GM12878 (cell line): ENCODE results near the gene GRM1. TPM values are rescaled to one million over a fixed set of nuclear protein-coding genes. Genes with fewer than 3 reads are reported as not detected.

ENCODE experiments used
- ATAC-seq: fragments of 200-7000 bp; cut with Tn5 transposase; 3 replicates; pipeline ENCODE4 v1.9.1; 2020; ENCODE audit warnings: mild to moderate bottlenecking, moderate library complexity
- BruUV-seq: library from RNA; stranded (reverse); fragments of 400-500 nt; replicated peaks from 2 replicates; lab custom pipeline; 2021; lab: Mats Ljungman, UMichigan
- CTCF ChIA-PET: fragments of 300-600 bp; sonication (Branson Sonifier 250); formaldehyde crosslinking; extraction: SDS; loops from one replicate; lab custom pipeline; 2021; ENCODE audit warnings: inconsistent platforms; lab: Yijun Ruan, JAX
- POLR2A ChIA-PET: fragments of 350-600 bp; formaldehyde crosslinking; extraction: SDS; loops from one replicate; lab custom pipeline; 2021; ENCODE audit warnings: inconsistent platforms; lab: Charles Lee
- RAD21 ChIA-PET: fragments of 300-600 bp; sonication (Branson Sonifier 250); formaldehyde crosslinking; loops from one replicate; lab custom pipeline; 2023; ENCODE audit warnings: antibody characterized with exemption; ENCODE audit not compliant: unreplicated experiment; lab: Charles Lee
- SMC1A ChIA-PET: fragments of 300-600 bp; sonication (Branson Sonifier 250); formaldehyde crosslinking; loops from one replicate; lab custom pipeline; 2023; ENCODE audit not compliant: unreplicated experiment, uncharacterized antibody; lab: Charles Lee
- DNase-seq: peaks from one replicate; pipeline ENCODE4 v3.0.0-alpha.2; 2011; ENCODE audit warnings: low read depth, low spot score
- FAIRE-seq: peaks from 3 replicates; lab custom pipeline; 2011; peaks lifted over from hg19 to GRCh38; lab: Jason Lieb, UNC
- H2AFZ ChIP-seq: 2 replicates; pipeline ENCODE4 v1.6.0; 2011; ENCODE audit warnings: low read depth, low read length, control low read depth; ENCODE audit not compliant: control insufficient read depth
- H3K27ac ChIP-seq: 2 replicates; pipeline ENCODE4 v1.5.1; 2011; ENCODE audit warnings: control low read depth; ENCODE audit not compliant: control insufficient read depth, insufficient read depth
- H3K27me3 ChIP-seq, 2 experiments: replicated peaks in 1 of 2; 2 replicates each; pipeline versions ENCODE4 v1.6.0 to v1.6.1; 2011; ENCODE audit warnings: low read length in 1 of 2; ENCODE audit not compliant: control insufficient read depth in 2 of 2, insufficient read depth in 2 of 2
- H3K36me3 ChIP-seq, 2 experiments: 2 replicates each; pipeline ENCODE4 v1.5.1; 2011; ENCODE audit warnings: low read length in 1 of 2; ENCODE audit not compliant: control insufficient read depth in 2 of 2, insufficient read depth in 2 of 2
- H3K4me1 ChIP-seq: 2 replicates; pipeline ENCODE4 v1.6.1; 2011; ENCODE audit warnings: mild to moderate bottlenecking, low read length, moderate library complexity, mixed read lengths; ENCODE audit not compliant: control insufficient read depth, insufficient read depth
- H3K4me2 ChIP-seq: 2 replicates; pipeline ENCODE4 v1.6.0; 2011; ENCODE audit warnings: control low read depth; ENCODE audit not compliant: control insufficient read depth, insufficient read depth
- H3K4me3 ChIP-seq: fragments of 200-600 bp; sonication (generic); 2 replicates; pipeline ENCODE4 v1.5.1; 2016
- H3K79me2 ChIP-seq: 2 replicates; pipeline ENCODE4 v1.6.0; 2011; ENCODE audit warnings: low read length; ENCODE audit not compliant: control insufficient read depth, insufficient read depth
- H3K9ac ChIP-seq: 2 replicates; pipeline ENCODE4 v1.8.0; 2011; ENCODE audit warnings: low read length, control low read depth, mixed read lengths; ENCODE audit not compliant: control insufficient read depth, insufficient read depth
- H3K9me3 ChIP-seq: replicated peaks from 3 replicates; pipeline ENCODE4 v1.5.1; 2011; ENCODE audit warnings: mild to moderate bottlenecking, low read length; ENCODE audit not compliant: control insufficient read depth, insufficient read depth
- H4K20me1 ChIP-seq: 2 replicates; pipeline ENCODE4 v1.6.0; 2011; ENCODE audit not compliant: control insufficient read depth, insufficient read depth
- BACH1 ChIP-seq: fragments of 450-650 bp; IDR thresholded peaks from 2 replicates; pipeline ENCODE4 v1.6.1; 2017; ENCODE audit warnings: mild to moderate bottlenecking, borderline replicate concordance
- HDAC6 ChIP-seq: fragments of 200-600 bp; sonication (generic); IDR thresholded peaks from one replicate; pipeline ENCODE4 v1.8.0; 2017; ENCODE audit warnings: antibody characterized with exemption; ENCODE audit not compliant: unreplicated experiment
- KDM1A ChIP-seq: fragments of 200-600 bp; sonication (generic); IDR thresholded peaks from 2 replicates; pipeline ENCODE4 v1.6.1; 2016; ENCODE audit warnings: borderline replicate concordance
- MYB ChIP-seq: fragments of 150-350 bp; IDR thresholded peaks from 2 replicates; pipeline ENCODE4 v1.6.1; 2014; ENCODE audit warnings: mild to moderate bottlenecking, low read depth, low read length, borderline replicate concordance
- NFYB ChIP-seq: IDR thresholded peaks from 2 replicates; pipeline ENCODE4 v1.6.1; 2011; ENCODE audit warnings: low read depth, mild to moderate bottlenecking, low read length, improper control_type of control experiment, moderate library complexity; ENCODE audit not compliant: insufficient read depth
- SIN3A ChIP-seq: IDR thresholded peaks from 2 replicates; pipeline ENCODE4 v1.6.1; 2012; ENCODE audit warnings: low read depth, low read length, improper control_type of control experiment
- SREBF1 ChIP-seq: IDR thresholded peaks from 2 replicates; pipeline ENCODE4 v1.6.1; 2012; ENCODE audit warnings: mild to moderate bottlenecking, low read length
- STAT3 ChIP-seq: IDR thresholded peaks from 2 replicates; pipeline ENCODE4 v1.6.1; 2011; ENCODE audit warnings: low read depth, low read length, improper control_type of control experiment
- ZNF384 ChIP-seq: IDR thresholded peaks from 2 replicates; pipeline ENCODE4 v1.6.1; 2012; ENCODE audit warnings: low read depth, mild to moderate bottlenecking, low read length, improper control_type of control experiment, borderline replicate concordance
- WGBS: methylation state at CpG from one replicate; pipeline ENCODE4 v1.1.6; 2016; ENCODE audit warnings: low lambda C conversion rate; ENCODE audit not compliant: insufficient replicate concordance, insufficient coverage; ENCODE audit errors: missing lambda C conversion rate; 5-methylcytosine and 5-hydroxymethylcytosine counted together
- in situ Hi-C: fragments of 300-500 bp; cut with MboI; formaldehyde crosslinking; loops from 9 replicates; pipeline ENCODE4 v1.14.3; 2018; ENCODE audit warnings: mixed read lengths
- intact Hi-C: fragments of 100-400 bp; cut with micrococcal nuclease; formaldehyde crosslinking; loops from one replicate; pipeline ENCODE4 v1.14.2; 2022; ENCODE audit not compliant: unreplicated experiment
- polyA plus RNA-seq, 11 experiments: library from polyadenylated mRNA; depleted of rRNA in 4 of 11; unstranded in 6 of 11; stranded (reverse) in 5 of 11; fragments of >200 nt; fragmentation: Nextera tagmentation in 4 of 11; fragmentation: Illumina TruSeq in 1 of 11; extraction: Ambion mirVana in 4 of 11; extraction: Trizol in 1 of 11; gene quantifications; 1 replicate in 1 of 11; 2 replicates in 10 of 11; pipeline versions ENCODE4 v1.2.1 to v1.2.3, GENCODE V29; 2011 to 2016; ENCODE audit warnings: inconsistent platforms in 2 of 11, missing spikeins in 2 of 11, low read depth in 1 of 11
- total RNA-seq, 4 experiments: library from RNA; depleted of rRNA in 3 of 4; stranded (reverse); fragments of >200 nt in 3 of 4; fragmentation: Illumina TruSeq in 1 of 4; extraction: Trizol in 1 of 4; gene quantifications; 2 replicates each; pipeline versions ENCODE4 v1.2.1 to v1.2.3, GENCODE V29; 2013 to 2021
- TF ChIP-seq, protein P1 (sequence below): IDR thresholded peaks from 2 replicates; pipeline ENCODE4 v1.6.1; 2012; ENCODE audit warnings: low read depth, low read length, improper control_type of control experiment

Gene GRM1
- total and polyA plus RNA-seq, 10 of the 15 experiments (the other 5 are each of a cell fraction or from before 2014, with no cell fraction given): 0.04 TPM; not detected in 9

DNA sequence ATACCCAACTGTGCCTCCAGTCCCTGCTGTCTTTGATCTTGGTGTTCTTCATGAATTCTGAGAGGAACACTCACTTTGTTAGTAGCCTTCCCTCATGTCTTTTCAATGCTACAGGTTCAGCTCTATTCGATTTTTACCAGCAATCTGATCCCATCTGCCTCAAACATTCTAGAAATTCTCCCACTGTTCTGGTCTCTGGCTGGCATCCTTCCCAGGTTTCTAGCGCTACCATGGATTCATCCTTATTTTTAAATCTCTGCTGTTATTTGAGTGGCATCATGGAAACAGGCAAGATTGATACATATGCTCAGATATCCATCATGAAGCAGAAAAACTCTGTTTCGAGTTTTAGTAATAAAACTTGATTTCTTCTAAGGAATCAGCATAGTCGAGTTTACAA, 94.8 kb downstream of the GRM1 start:
- BruUV-seq: no TSS peak
- CTCF ChIA-PET: no interaction called here
- no peaks in the 10 kb centered on the region for H3K4me1 ChIP-seq
- in situ Hi-C loops: no loop called here
- H4K20me1 ChIP-seq: no peaks in the 10 kb centered on the region
- H3K4me2 ChIP-seq: no peak overlapping the region
- SMC1A ChIA-PET: no interaction called here
- TF ChIP-seq KDM1A: no peak
- no peak for TF ChIP-seq BACH1
- TF ChIP-seq NFYB: no peak
- TF ChIP-seq STAT3: no peak
- no peak for TF ChIP-seq ZNF384
- TF ChIP-seq, protein P1, sequence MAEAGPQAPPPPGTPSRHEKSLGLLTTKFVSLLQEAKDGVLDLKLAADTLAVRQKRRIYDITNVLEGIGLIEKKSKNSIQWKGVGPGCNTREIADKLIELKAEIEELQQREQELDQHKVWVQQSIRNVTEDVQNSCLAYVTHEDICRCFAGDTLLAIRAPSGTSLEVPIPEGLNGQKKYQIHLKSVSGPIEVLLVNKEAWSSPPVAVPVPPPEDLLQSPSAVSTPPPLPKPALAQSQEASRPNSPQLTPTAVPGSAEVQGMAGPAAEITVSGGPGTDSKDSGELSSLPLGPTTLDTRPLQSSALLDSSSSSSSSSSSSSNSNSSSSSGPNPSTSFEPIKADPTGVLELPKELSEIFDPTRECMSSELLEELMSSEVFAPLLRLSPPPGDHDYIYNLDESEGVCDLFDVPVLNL: no peak
- no peak for TF ChIP-seq HDAC6
- no peak for TF ChIP-seq MYB
- no peak for TF ChIP-seq SREBF1
- no peak for TF ChIP-seq SIN3A
- TF ChIP-seq, all 136 proteins: peak for 0
- DNase-seq (no peak), ATAC-seq (no peak), FAIRE-seq (no peak)
- H3K4me3 ChIP-seq: no peak overlapping the region
- 26% methylated on average over 4 of the region's 4 CpGs for WGBS
- POLR2A ChIA-PET: no interaction called here
- no peaks in the 10 kb centered on the region for H3K36me3 ChIP-seq
- no peak overlapping the region for H3K9ac ChIP-seq
- no peak overlapping the region for H3K27ac ChIP-seq
- no peaks in the 10 kb centered on the region for H3K9me3 ChIP-seq
- RAD21 ChIA-PET: no interaction called here
- H3K27me3 ChIP-seq: no peaks in the 10 kb centered on the region
- intact Hi-C loops: loop anchor here (10.0 kb wide), 1 partner anchor 451 kb away; no protein-coding TSS in a partner anchor
- no peak overlapping the region for H2AFZ ChIP-seq
- H3K79me2 ChIP-seq: no peaks in the 10 kb centered on the region
